Gastrocnemius medialis (tissue), 4 donors: ENCODE data around the gene HAPLN2. TPM values are rescaled to one million over a fixed set of nuclear protein-coding genes. Genes with fewer than 3 reads are reported as not detected.

Source experiments
- ATAC-seq, 2 donors: fragments of 150-250 bp; one replicate each; pipeline ENCODE4 v1.9.1; 2016
- DNase-seq, 2 donors: peaks; one replicate each; pipeline ENCODE4 v3.0.0-alpha.2; 2019
- H3K27ac ChIP-seq, 4 donors: fragments of 200-600 bp; sonication (generic); 1 replicate in 1 of 4; 2 replicates in 3 of 4; pipeline ENCODE4 v1.5.1; 2016 to 2018; ENCODE audit warnings: mild to moderate bottlenecking in 2 of 4, moderate library complexity in 1 of 4
- H3K27me3 ChIP-seq, 3 donors: fragments of 200-600 bp; sonication (generic) in 2 of 3; 1 replicate in 1 of 3; 2 replicates in 2 of 3; pipeline versions ENCODE4 v1.5.1 to v1.6.0; 2016 to 2019; ENCODE audit warnings: mild to moderate bottlenecking in 1 of 3, moderate library complexity in 1 of 3
- H3K36me3 ChIP-seq, 2 donors: fragments of 200-600 bp; sonication (generic) in 1 of 2; one replicate each; pipeline ENCODE4 v1.5.1; 2017 to 2018
- H3K4me1 ChIP-seq, 2 donors: fragments of 200-600 bp; sonication (generic) in 1 of 2; one replicate each; pipeline ENCODE4 v1.5.1; 2016 to 2017; ENCODE audit warnings: mild to moderate bottlenecking in 2 of 2
- H3K4me3 ChIP-seq, 4 donors: fragments of 200-600 bp; sonication (generic) in 3 of 4; 1 replicate in 1 of 4; 2 replicates in 3 of 4; pipeline ENCODE4 v1.5.1; 2016 to 2019; ENCODE audit warnings: mild to moderate bottlenecking in 2 of 4
- H3K9me3 ChIP-seq, 3 donors: fragments of 200-600 bp; sonication (generic) in 2 of 3; 1 replicate in 1 of 3; 2 replicates in 2 of 3; pipeline ENCODE4 v1.5.1; 2016 to 2019
- POLR2A ChIP-seq, 2 donors: fragments of 450-650 bp; IDR thresholded peaks; one replicate each; pipeline ENCODE4 v1.6.1; 2017; ENCODE audit warnings: antibody characterized with exemption in 2 of 2, mild to moderate bottlenecking in 2 of 2, moderate library complexity in 2 of 2
- in situ Hi-C, 4 donors: fragments of 200-750 bp; cut with MboI; loops; one replicate each; pipeline versions ENCODE4 v1.15.0 to v1.8.0; 2017; ENCODE audit warnings: low sequenced_read_pairs in 4 of 4
- intact Hi-C: fragments of 100-400 bp; cut with DNase I; formaldehyde crosslinking; loops from one replicate; pipeline ENCODE4 v1.15.1; 2023; ENCODE audit warnings: low total_unique reads
- total RNA-seq, 4 donors: library from RNA; depleted of rRNA; stranded (reverse); fragments of >200 nt; gene quantifications; one replicate each; pipeline versions ENCODE4 v1.1.0 to v1.2.3, GENCODE V29; 2016
- TF ChIP-seq, protein P1 (sequence below), 5 experiments: fragments of 450-650 bp in 3 of 5; fragments of 200-600 bp in 2 of 5; sonication (generic) in 2 of 5; IDR thresholded peaks in 4 of 5; conservative IDR thresholded peaks in 1 of 5; 1 replicate in 4 of 5; 2 replicates in 1 of 5; pipeline ENCODE4 v1.5.1; 2016 to 2019; ENCODE audit warnings: antibody characterized with exemption in 5 of 5, mild to moderate bottlenecking in 3 of 5, moderate library complexity in 3 of 5

The HAPLN2 gene
- total RNA-seq, 4 donors from 2014 or later: 0.53 to 6.0 (median 3.0) TPM

DNA sequence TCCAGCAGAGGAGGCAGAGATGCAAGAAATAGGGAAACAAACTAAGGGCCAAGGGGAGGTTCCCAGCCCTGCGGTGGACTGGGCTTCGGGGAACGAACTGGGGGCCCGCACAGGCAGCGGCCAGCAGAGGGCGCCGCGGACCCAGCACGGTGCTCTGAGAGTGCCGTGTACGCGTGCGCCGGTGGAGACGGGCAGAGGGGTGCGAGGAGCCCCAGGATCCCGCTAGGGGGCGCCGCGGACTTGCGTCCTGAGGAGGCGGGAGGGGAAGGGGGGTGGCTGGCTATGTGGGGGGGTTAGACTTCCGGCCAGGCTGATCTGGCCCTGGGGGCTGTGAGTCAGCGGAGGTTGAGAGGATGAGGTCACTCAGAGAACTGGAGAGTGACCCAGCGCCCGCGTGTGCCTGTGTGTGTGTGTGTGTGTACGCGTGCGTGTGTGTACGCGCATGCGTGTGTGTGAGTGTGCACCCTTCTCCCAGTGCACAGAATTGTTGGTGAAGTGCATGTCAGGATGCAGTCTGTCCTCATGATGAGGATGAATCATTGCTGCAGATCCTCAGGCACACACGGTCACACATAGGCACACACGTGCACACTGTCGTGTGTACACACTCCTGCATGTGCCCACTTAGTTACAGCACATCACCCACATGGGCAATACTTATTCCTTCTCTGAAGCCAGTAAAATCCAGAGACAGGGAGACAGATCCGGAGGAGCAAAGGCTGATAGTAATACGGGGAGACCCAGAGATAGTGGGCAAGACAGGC is 41.0 kb downstream of the HAPLN2 start:
- Histone ChIP-seq H3K9me3 (no peaks in the 10 kb centered on the region), H3K36me3 (no peaks in the 10 kb centered on the region), H3K27ac (peak overlapping the region; percentile 91 to 97 (median 94)), H3K4me3 (peak overlapping the region in 1 of 4 donors; percentile 46), H3K27me3 (peaks cover 8 to 14% (median 14%) of the 10 kb centered on the region in 3 donors), H3K4me1 (peaks cover 72% of the 10 kb centered on the region in 2 donors)
- in situ Hi-C loops (no loop called here), intact Hi-C loops (loop anchor here (1.0 to 10.0 kb wide), 8 partner anchors 18 to 535 kb away; partner anchors contain the start of genes MEF2D, MRPL24 and PEAR1)
- ATAC-seq (peak; percentile 58 to 59), DNase-seq (peak; percentile 89 to 95)
- TF ChIP-seq, protein P1, sequence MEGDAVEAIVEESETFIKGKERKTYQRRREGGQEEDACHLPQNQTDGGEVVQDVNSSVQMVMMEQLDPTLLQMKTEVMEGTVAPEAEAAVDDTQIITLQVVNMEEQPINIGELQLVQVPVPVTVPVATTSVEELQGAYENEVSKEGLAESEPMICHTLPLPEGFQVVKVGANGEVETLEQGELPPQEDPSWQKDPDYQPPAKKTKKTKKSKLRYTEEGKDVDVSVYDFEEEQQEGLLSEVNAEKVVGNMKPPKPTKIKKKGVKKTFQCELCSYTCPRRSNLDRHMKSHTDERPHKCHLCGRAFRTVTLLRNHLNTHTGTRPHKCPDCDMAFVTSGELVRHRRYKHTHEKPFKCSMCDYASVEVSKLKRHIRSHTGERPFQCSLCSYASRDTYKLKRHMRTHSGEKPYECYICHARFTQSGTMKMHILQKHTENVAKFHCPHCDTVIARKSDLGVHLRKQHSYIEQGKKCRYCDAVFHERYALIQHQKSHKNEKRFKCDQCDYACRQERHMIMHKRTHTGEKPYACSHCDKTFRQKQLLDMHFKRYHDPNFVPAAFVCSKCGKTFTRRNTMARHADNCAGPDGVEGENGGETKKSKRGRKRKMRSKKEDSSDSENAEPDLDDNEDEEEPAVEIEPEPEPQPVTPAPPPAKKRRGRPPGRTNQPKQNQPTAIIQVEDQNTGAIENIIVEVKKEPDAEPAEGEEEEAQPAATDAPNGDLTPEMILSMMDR (IDR thresholded peaks at IDR 0.05 in 4 of 5, conservative IDR thresholded peaks at IDR 0.05 in 1 of 5): peak; percentile 99 to 100 (median 100)
- no peak for TF ChIP-seq POLR2A (IDR thresholded peaks at IDR 0.05)

DNA sequence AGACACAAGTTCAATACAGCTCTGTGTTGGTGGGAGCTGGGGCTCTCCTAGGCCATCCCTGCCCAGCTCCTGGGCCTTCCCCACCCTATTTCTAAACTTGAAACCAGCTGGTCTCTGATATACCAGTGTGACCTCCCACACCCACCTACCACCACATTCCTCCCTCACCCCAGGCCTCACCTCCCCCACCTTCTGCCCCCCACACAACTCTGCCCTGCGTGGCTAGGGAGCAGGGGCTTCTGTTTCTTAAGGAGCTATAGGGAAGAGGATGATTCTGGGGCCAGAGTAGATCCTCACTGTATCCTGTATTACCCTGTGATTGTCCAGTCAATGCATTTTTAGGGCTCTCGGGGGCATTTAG is 41.5 kb downstream of the HAPLN2 start:
- in situ Hi-C loops (no loop called here), intact Hi-C loops (loop anchor here (1.0 to 10.0 kb wide), 7 partner anchors 18 to 536 kb away; partner anchors contain the start of genes MEF2D, MRPL24 and PEAR1)
- Histone ChIP-seq H3K4me1 (peaks cover 77 to 78% of the 10 kb centered on the region in 2 donors), H3K27ac (peak overlapping the region; percentile 91 to 97 (median 94)), H3K27me3 (peaks cover 8 to 14% (median 13%) of the 10 kb centered on the region in 3 donors), H3K4me3 (peak overlapping the region; percentile 16 to 46 (median 17)), H3K36me3 (no peaks in the 10 kb centered on the region), H3K9me3 (no peaks in the 10 kb centered on the region)
- ATAC-seq (no peak), DNase-seq (no peak)
- no peak for TF ChIP-seq POLR2A (IDR thresholded peaks at IDR 0.05)
- TF ChIP-seq, protein P1 (IDR thresholded peaks at IDR 0.05 in 4 of 5, conservative IDR thresholded peaks at IDR 0.05 in 1 of 5): no peak

DNA sequence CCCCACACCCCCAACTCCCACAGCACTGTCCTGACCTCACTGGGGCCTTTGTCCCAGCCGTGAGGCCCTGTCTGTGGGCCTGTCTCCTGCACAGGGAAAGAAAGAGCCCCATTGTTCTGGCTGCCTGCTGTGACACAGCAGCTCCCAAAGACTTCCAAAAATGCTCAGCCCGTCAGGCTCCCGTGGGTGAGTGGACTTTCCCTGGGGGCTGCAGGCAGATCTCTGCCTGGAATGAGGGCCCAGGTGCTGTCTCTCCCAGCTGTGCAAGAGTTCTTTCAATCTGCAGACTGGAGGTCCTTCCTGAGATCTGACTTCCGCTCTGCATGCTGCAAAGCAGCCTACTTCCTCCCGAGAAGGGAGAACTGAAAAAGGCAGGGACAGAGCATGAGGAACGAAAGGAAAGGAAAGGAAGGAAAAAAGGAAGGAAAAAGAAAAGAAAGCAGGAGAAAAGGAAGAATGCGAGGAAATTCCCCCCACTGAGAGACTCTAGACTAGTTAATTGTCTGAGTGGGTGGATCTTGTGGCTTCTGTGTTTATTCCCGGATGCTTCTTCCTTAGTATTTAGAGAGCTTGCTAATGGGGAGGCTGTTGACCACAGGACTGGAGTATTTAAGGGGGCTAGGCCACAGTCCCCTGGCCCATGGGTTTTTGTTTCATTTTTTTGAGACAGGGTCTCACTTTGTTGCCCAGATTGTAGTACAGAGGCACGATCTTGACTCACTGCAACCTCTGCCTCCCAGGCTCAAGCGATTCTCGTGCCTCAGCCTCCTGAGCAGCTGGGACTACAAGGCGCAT is 43.0 kb downstream of the HAPLN2 start:
- in situ Hi-C loops: no loop called here
- intact Hi-C loops: loop anchor here (5.0 to 10.0 kb wide), 5 partner anchors 80 to 537 kb away; partner anchors contain the start of genes MEF2D, MRPL24 and PEAR1
- Histone ChIP-seq H3K4me3 (no peak overlapping the region), H3K27ac (peak overlapping the region; percentile 91 to 97 (median 94)), H3K27me3 (peaks cover under 1 to 2% (median 1%) of the 10 kb centered on the region in 3 donors), H3K9me3 (no peaks in the 10 kb centered on the region), H3K4me1 (peaks cover 86% of the 10 kb centered on the region in 2 donors), H3K36me3 (no peaks in the 10 kb centered on the region)
- DNase-seq (no peak), ATAC-seq (no peak)
- TF ChIP-seq, protein P1 (IDR thresholded peaks at IDR 0.05 in 4 of 5, conservative IDR thresholded peaks at IDR 0.05 in 1 of 5): no peak
- TF ChIP-seq POLR2A (IDR thresholded peaks at IDR 0.05): no peak

DNA sequence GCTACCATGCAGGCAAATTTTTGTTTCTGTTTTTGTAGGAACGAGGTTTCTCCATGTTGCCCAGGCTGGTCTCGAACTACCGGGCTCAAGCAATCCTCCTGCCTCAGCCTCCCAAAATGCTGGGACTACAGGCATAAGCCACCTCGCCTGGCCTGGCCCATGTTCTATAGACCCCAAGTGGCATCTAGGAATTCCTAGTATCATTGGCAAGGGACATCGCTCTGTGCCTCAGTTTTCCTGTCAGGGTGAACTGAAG is 43.5 kb downstream of the HAPLN2 start:
- no peak for TF ChIP-seq POLR2A (IDR thresholded peaks at IDR 0.05)
- TF ChIP-seq, protein P1 (IDR thresholded peaks at IDR 0.05 in 4 of 5, conservative IDR thresholded peaks at IDR 0.05 in 1 of 5): no peak
- ATAC-seq (no peak), DNase-seq (no peak)
- Histone ChIP-seq H3K36me3 (no peaks in the 10 kb centered on the region), H3K4me3 (no peak overlapping the region), H3K4me1 (peaks cover 86 to 87% of the 10 kb centered on the region in 2 donors), H3K9me3 (no peaks in the 10 kb centered on the region), H3K27ac (peak overlapping the region; percentile 91 to 97 (median 94)), H3K27me3 (no peaks in the 10 kb centered on the region)
- in situ Hi-C loops: no loop called here
- intact Hi-C loops: loop anchor here (5.0 to 10.0 kb wide), 5 partner anchors 80 to 538 kb away; partner anchors contain the start of genes MEF2D, MRPL24 and PEAR1
